HG03457 (cell line): ENCODE results near the gene LITAFD.
"Not testable (repeated sequence)": the region's sequence is repeated elsewhere in the genome, so short reads cannot be mapped to it uniquely, and the experiment has no call there.

Experiments used
- ATAC-seq: cut with Tn5 transposase; IDR thresholded peaks from one replicate; pipeline ENCODE4 v1.9.1; 2021; ENCODE audit warnings: moderate number of reproducible peaks; ENCODE audit not compliant: unreplicated experiment

LITAFD gene

DNA sequence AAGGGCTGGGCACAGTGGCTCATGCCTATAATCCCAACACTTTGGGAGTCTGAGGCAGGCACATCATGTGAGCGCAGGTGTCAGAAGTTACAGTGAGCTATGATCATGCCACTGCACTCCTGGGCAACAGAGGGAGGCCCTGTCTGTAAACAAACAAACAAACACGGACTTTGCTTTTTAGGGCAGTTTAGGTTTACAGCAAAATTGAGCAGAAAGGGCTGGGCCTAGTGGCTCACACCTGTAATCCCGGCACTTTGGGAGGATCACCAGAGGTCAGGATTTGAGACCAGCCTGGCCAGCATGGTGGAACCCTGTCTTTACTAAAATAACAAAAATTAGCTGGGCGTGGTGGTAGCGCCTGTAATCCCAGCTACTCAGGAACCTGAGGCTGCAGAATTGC is 10.1 kb upstream of the LITAFD start:
- ATAC-seq: no peak

- ATAC-seq: no peak
Observed at GRCh38 chr16:8872967-8873865, 8.9 kb upstream of the LITAFD start.

DNA sequence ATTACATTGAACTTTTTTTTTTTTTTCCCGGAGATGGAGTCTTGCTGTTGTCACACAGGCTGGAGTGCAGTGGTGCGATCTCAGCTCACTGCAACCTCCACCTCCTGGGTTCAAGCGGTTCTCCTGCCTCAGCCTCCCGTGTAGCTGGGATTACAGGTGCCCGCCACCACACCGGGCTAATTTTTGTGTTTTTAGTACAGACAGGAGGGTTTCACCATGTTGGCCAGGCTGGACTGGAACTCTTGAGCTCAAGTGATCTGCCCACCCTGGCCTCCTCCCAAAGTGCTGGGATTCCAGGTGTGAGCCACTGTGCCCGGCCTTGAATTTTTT is 8.3 kb upstream of the LITAFD start:
- ATAC-seq: not testable (repeated sequence)

GRCh38 chr16:8874388-8874787 is 7.8 kb upstream of the LITAFD start:
- ATAC-seq: no peak

DNA sequence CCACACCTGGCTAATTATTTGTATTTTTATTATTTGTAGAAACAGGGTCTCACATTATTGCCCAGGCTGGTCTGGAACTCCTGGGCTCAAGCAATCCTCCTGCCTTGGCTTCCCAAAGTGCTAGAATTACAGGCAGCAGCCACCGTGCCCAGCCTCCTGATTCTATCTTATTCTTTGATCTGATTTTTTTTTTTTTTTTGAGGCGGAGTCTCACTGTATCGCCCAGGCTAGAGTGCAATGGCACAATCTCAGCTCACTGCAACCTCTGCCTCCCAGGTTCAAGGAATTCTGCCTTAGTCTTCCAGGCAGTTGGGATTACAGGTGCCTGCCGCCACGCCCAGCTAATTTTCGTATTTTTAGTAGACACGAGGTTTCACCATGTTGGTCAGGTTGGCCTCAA is 6.8 kb upstream of the LITAFD start:
- not testable (repeated sequence) for ATAC-seq

GRCh38 chr16:8877894-8878522 is 4.1 kb upstream of the LITAFD start:
- ATAC-seq: no peak

DNA sequence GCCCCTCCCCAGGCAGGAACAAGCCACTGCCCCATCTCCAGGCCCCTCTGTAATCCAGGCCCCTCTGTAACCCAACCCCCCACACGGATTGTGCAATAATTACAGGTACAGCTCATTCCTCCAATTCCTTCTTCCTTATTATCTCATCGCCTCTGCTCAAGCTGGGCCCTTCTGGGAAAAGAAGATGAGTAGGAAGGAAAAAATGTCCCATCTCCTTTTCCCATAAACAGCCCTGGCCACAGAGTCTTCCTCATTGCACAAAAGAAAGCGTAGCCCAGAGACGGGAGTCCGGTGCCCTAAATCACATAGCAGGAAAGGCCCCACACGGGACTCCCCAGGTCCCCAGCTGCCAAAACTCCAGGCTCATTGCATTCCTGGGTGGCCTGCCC is 3.6 kb upstream of the LITAFD start:
- no peak for ATAC-seq

- ATAC-seq: no peak
Observed at GRCh38 chr16:8880839-8881510, 1.2 kb upstream of the LITAFD start.

GRCh38 chr16:8882725-8883377 is 700 bp downstream of the LITAFD start:
- no peak for ATAC-seq

DNA sequence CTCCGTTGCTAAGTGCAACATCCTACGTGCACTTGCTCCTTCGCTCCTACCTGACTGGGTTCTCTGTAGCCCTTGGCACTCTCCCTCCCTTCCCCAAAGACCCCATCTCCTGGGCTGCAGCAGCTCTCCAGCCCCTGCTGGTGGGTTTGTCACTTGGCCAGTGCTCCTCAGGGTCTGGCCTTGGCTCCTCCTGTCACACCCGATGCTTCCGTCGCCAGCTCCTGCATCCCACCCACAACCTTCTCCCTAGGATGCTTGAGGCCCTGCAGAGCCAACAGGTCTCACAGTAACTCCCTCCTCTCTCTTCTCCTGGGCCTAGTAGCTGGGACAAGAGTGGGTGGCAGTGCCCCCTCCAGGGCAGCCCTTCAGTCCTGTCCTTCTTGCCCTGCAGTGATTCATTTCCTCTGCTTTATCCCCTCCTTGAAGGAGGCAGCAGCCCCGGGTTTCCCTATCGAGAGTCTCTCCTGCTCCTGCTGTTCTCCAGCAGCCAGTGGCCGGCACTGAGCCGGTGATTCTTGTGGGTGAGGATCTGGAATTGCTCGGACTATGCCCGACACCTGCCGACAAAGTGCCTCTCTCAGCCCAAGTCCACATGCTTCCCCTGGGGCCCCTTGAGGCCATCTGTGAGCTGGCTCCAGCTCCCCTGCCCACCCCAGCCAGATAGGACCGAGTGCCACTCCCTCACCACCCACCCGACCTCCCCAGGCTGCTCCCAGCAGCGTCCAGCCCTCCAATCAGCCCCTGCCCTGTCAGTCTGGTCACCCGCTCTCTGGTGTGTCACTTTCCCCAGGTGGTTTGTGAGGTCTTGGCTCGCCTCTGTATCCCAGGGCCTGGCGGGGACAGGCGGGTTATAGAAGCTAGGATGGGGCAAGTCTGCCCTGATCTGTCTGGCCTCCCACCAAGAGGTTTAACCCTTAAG is 3.8 kb downstream of the LITAFD start:
- no peak for ATAC-seq

DNA sequence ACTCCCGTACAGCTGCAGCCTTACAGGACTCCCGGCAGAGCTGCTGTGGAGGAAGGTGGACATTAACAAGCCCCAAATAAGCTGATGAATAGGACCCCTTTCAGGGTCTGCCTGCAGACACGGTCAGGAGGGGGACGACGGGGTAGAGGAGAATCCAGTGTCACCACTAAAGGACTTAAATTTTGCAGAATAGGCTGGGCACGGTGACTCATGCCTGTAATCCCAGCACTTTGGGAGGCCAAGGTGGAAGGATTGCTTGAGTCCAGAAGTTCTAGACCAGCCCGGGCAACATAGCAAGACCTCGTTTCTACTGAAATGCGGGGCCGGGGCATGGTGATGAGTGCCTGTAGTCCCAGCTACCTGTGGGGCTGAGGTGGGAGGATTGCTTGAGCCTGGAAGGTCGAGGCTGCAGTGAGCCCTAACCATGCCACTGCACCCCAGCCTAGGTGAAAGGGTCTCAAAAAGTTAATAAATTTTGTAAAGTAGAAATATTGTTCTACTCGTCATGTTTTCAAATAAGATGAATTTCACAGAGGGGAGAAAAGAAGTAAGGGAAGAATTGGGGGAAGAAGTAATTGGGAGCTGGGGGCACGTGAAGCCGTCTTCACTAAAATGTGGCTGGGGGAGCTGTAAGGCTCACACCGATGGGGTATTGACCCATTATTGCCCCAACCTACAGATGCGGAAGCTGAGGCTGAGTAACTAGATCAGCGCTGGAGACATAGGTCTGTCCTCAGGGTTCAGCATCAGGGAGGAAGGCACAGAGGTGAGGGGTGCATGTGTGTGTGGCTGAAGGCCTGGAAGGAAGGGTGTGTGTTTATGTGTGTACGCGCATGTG is 4.7 kb downstream of the LITAFD start:
- ATAC-seq: no peak

DNA sequence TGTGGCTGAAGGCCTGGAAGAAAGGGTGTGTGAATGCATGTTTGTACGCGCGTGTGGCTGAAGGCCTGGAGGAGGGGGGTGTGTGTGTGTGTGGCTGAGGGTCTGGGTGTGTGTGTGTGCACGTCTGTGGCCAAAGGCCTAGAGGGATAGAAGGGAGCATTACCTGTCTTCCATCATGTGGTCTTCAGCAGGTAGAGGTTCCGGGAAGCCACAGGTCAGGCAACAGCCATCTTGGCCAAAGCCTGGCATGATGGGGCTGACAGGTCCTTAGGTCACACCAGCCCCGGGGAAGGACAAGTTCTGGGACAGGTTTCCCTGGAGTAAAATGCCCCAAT is 5.2 kb downstream of the LITAFD start:
- no peak for ATAC-seq

DNA sequence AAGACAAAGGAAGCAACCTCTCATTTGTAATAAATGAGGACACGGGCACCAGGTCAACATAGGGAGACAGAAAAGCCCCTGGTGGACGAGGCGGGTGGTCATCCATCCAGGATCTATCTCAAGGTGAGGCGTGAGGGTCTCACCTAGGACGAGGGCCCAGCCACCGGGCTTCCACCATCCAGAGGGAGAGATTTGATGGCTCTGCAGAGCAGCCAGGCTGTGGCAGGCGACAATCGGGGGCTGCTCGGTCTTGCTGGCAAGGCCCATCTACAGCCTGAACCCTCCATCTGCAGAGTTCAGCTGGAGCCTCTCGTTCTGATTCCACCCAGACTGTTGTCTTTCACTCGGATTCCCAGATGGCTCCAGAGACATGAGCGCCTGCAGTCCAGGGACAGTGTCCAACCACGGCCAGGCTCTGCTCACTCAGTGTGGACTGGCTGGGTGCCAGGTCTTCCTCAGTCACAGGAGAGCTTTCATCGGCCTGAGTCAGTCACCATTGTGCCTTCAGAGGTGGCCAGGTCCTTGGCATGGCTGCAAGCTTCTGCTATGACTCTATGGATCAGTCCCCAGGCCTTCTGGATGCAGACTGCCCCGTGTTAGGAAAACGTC is 5.9 kb downstream of the LITAFD start:
- ATAC-seq: no peak

DNA sequence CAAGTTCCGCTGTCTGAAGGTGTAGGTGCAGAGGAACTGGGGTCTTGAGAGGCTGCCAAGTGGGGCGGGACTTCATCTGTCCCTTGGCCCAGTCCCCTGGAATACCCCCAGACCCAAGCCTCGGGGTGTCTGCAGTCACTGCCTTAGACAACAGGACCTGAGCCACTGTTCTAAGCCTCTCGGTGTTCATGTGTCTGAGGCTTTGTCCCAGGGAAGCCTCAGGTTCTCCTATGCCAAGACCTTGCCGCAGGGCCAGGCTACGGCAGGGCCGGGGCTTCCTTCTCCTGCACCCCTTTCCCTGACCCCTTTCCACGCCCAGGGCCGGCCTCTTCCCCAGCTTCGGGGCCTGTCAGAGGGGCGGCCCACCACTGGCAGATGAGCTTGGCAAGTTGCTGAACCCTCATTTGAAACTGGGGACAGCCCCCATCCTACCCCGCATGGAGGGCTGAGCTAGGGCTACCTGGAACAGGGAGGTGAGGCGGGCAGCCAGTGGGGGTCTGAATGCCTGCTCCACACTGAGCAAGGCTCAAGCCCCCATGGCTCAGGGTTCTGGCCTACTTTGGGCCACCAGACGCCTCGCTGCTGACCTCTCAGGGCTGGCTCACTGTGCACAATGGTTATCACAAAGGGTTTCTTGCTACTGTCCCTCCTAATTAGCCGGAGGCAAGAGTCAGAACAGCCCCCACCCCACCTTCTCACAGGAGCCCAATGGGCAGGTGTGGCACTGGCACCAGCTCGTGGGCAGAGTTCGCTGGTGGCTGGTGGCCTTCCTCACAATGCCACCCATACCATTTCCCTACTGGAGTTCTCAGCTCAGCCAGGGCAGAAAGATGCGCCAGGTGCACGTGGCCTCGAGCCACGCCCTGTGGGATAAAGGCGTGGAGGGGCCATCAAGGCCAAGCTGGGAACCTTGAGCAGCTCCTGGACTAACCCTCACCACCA is 7.1 kb downstream of the LITAFD start:
- no peak for ATAC-seq

GRCh38 chr16:8889893-8890548 is 7.9 kb downstream of the LITAFD start:
- no peak for ATAC-seq

DNA sequence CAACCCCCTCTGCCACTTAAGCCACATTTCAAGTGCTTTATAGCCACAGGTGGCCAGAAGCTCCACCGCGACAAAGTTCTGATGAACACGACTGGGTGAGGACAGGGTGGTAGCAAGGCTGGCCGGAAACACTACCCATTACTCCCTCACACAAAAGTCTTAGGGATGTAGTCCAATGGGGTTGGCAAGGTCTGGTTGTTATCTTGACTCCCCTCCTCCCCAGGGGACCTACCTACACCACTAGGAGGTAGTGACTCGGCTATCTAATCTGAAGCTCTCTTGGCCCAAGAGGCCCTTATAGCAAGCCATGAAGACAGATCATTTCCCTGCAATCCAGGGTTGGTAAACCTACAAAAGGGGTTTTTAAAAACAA is 8.4 kb downstream of the LITAFD start:
- ATAC-seq: no peak

- peak; percentile 21 for ATAC-seq
Observed at GRCh38 chr16:8892101-8892575, 10.0 kb downstream of the LITAFD start.

GRCh38 chr16:8893426-8893825 is 11.3 kb downstream of the LITAFD start:
- no peak for ATAC-seq
